ENCODE measurements around the gene VPS51.

VPS51 gene

GRCh38 chr11:65121865-65122696 is 26.1 kb downstream of the VPS51 start, which contains the start of the genes FAU and MRPL49:
Gene FAU, minus strand, starts transcription at chr11:65122134. Its CDS starts 321 bp downstream, at chr11:65121813.
Gene MRPL49, plus strand, starts transcription at chr11:65122321. Its CDS starts 26 bp downstream, at chr11:65122347.
- peak; percentile 93 for DNase-seq

GRCh38 chr11:65124480-65125196 is 28.6 kb downstream of the VPS51 start:
- no peak for DNase-seq

GRCh38 chr11:65125197-65126056 is 29.4 kb downstream of the VPS51 start:
- no peak for DNase-seq

GRCh38 chr11:65126624-65127274 is 30.7 kb downstream of the VPS51 start:
- no peak for DNase-seq

- no peak for DNase-seq
Observed at GRCh38 chr11:65127473-65128181, 31.6 kb downstream of the VPS51 start.

GRCh38 chr11:65128182-65129145 is 32.5 kb downstream of the VPS51 start:
- DNase-seq = no peak

- DNase-seq = no peak
Observed at GRCh38 chr11:65129649-65130441, 33.8 kb downstream of the VPS51 start.

GRCh38 chr11:65130631-65131416 is 34.8 kb downstream of the VPS51 start:
- no peak for DNase-seq

- no peak for DNase-seq
Observed at GRCh38 chr11:65131417-65131776, 35.4 kb downstream of the VPS51 start.

- no peak for DNase-seq
Observed at GRCh38 chr11:65131895-65132237, 35.9 kb downstream of the VPS51 start.

GRCh38 chr11:65132238-65132987 is 36.4 kb downstream of the VPS51 start:
- DNase-seq = no peak

- no peak for DNase-seq
Observed at GRCh38 chr11:65132988-65133700, 37.1 kb downstream of the VPS51 start.

GRCh38 chr11:65133724-65134123 is 37.7 kb downstream of the VPS51 start:
- no peak for DNase-seq

GRCh38 chr11:65134240-65134951 is 38.4 kb downstream of the VPS51 start, which contains the start of gene SYVN1:
Gene SYVN1, minus strand, starts transcription at chr11:65134519. Its CDS starts 918 bp downstream, at chr11:65133601.
- DNase-seq = peak; percentile 83

- DNase-seq = peak; percentile 91
Observed at GRCh38 chr11:65134952-65135632, 39.1 kb downstream of the VPS51 start.

- DNase-seq = no peak
Observed at GRCh38 chr11:65135633-65136145, 39.7 kb downstream of the VPS51 start.

Measured in GF-D8 (cell line).